Putamen (tissue), 1 donor: Measurements from ENCODE around the gene LY9.
"Not testable (repeated sequence)": the region's sequence is repeated elsewhere in the genome, so short reads cannot be mapped to it uniquely, and the experiment has no call there.

Experiments used
- DNase-seq: peaks from one replicate; pipeline ENCODE4 v3.0.0-alpha.2; 2016; ENCODE audit warnings: low spot score

LY9 gene

GRCh38 chr1:160774886-160775719, 20.9 kb upstream of the LY9 start:
- no peak for DNase-seq

- DNase-seq: no peak
Measured at GRCh38 chr1:160776178-160776577, 19.8 kb upstream of the LY9 start.

DNA sequence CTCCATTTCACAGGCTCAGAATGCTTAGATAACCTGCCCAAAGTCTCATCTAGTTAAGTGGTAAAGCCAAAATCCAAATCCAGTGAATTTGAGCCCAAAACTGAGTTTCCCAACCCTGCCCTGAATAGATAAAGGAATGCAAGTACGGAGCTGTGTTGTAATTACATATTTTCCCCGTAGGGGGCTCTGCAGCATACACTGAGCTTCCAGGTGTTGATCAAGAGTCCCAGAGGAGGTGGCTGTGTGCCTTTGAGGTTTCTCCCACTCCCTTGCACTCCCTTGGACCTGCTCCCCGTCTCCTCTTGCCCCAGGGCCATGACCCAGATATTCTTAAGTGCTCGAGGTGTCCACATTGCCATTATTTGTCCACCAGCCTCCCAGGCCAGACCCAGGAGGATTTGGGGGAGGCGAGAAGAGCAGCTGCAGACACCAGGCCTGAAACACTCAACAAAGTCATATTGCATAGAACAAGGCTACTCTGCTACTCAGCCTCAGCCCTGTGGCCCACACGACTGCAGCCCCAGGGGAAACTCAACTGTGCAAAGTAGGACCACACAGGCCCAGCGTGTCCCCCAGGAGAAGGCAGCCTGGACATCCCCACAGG, 18.4 kb upstream of the LY9 start:
- no peak for DNase-seq

GRCh38 chr1:160778976-160779375, 17.0 kb upstream of the LY9 start:
- no peak for DNase-seq

GRCh38 chr1:160779626-160780397, 16.2 kb upstream of the LY9 start:
- no peak for DNase-seq

DNA sequence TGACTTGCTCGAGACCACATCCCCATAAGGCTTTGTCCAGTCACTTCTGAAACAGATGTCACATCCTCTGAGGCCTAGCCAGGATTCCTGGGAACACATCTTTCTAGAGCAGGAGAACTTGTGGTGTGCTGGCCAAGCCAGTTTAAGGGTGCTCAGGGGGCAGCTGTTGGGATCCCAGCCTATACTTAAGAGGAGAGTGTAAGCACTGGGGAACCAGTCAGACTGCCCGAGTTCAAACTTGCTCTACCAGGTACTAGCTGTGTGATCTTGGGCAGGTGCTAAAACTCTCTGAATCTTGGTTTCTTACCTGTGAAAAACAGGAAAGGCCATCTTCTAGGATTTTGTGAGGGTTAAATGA, 15.6 kb upstream of the LY9 start:
- no peak for DNase-seq

- DNase-seq: no peak
Measured at GRCh38 chr1:160781186-160781766, 14.7 kb upstream of the LY9 start.

- no peak for DNase-seq
Measured at GRCh38 chr1:160781914-160782689, 13.9 kb upstream of the LY9 start.

- DNase-seq: not testable (repeated sequence)
Measured at GRCh38 chr1:160782988-160783765, 12.8 kb upstream of the LY9 start.

DNA sequence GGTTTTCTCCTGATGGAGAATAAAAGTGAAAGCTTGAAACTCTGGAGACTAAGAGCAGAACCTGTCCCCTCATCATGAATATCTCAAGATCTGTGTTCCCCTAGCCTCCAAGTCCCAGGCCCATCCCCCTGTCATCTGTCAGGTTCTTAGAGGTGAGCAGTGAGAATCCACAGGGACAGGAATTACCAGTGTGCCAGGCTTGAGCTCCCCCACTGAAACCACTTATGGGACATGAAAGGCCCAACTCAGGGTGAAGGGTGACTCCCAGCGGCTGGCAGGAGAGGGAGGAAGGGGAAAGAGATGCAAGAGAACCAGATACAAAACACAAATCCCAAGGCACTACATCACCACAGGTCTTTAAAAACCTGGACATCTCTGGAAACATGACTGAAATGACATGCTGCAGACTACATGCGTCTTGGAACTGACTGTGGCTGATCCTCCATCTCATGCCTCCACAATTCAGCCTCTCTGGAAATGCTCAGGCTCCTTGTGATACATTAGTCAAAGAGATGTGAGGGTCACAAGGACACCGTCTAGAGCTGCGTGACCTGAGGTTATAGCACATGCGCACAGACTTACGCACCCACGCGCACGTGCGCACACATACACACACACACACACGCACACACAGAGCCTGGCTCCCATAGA, 6.8 kb upstream of the LY9 start:
- DNase-seq: no peak

DNA sequence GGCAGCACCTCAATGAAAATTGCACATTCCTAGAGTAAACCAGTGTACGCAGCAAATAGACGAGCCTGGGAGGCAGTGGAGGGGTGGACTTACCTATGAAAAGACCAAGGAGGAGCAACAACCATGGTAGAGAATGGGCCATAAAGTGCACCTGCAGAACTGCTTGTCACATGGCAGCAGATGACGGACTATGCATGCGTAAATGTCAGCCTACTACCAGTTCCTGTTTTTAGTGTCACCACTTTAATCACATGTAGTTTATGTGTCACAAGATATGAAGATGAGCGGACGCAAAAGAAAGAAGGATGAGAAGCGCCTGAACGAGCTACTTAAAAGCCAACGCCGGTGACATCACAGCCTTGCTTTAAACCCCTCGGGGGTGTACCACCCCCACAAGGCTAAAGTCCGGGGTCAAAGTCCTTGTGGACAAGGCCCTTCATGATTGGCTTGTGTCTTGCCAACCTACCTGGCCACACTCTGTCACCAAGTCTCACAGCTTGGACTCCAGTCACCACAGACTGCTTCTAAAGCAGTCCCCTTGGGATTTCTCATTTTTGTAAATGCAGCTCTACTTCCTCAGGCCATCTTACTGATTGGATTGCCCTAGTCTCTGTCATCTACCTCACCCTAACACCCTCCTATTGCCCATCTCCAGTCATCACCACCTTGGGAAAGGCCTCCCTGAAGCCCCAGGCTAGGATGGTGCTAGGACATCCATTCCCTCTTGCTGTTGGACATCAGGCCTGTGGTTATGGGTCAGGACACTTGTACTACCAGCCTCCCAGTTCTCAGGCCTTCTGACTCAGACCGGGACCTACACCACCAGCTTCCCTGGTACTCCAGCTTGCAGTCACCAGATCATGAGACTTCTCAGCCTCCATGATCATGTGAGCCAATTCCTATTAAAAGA, 6.0 kb upstream of the LY9 start:
- DNase-seq: no peak

DNA sequence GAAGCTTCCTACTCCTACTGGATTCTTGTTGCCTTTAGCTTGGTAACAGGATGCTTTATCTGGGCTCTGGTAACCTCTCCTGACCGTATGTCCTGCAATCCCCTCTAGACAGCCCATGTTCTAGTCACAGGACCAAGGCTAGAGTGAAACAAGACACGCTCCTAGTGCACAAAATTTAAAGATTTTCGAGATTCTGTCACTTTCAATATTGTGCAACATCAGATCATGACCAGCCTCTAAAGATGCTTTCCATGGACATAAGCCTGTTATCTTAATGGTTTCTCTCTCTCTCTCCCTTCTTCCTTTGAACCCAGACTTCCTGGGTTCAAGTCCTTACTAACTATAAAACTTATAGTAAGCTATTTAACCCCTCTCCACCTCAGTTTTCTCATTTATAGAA, 1.6 kb upstream of the LY9 start:
- no peak for DNase-seq

DNA sequence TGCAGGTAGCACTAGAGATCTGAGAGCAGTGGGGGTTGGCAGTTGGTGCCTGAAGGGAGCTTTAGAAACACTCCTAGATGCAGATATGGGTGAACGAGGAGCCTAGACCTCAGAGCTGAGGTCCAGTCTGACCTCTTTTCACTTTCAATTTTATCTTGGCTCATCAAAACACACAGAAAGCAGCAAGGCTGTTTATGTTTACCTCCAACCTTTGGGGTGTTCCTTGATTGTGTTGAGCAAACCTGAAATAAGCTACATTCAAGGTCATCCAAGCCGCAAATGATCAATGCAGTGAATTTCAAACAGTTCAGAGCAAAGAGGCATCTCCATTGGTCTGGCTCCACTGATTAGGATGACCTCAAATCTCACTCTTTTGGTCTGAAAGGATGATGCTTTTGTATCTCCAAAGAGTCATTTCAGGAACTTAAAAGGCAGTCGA, 1.3 kb downstream of the LY9 start:
- DNase-seq: no peak

- DNase-seq: no peak
Measured at GRCh38 chr1:160797861-160798273, 1.9 kb downstream of the LY9 start.

DNA sequence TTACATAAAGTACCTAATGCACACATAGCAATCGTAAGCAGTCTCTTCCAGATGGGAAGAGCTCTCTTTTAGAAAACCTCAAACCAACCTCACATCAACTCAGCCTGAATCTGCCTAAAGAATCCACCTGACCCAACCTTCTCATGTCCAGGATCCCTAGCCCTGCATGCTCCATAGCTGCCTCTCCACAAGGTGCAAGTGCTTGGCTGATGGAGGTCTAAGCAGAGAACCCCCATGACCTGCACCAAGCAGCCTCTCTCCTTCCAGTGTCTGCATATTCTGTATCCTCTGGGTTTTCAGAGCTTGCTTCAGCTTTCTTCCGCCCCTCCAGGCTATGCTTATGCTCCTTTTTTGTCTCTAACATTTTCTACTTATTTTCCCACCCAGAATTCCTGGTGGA, 2.5 kb downstream of the LY9 start:
- no peak for DNase-seq

GRCh38 chr1:160799641-160800040, 3.7 kb downstream of the LY9 start:
- no peak for DNase-seq

GRCh38 chr1:160800142-160800541, 4.2 kb downstream of the LY9 start:
- no peak for DNase-seq

- DNase-seq: no peak
Measured at GRCh38 chr1:160800645-160801408, 4.9 kb downstream of the LY9 start.
